ENCODE measurements around the gene EPHA1.

Gene EPHA1

GRCh38 chr7:143352531-143353002, 56.1 kb downstream of the EPHA1 start:
- no peak overlapping the region for H3K4me3 ChIP-seq
- no peak for TF ChIP-seq POLR2AphosphoS5 (IDR thresholded peaks at IDR 0.05; ENCODE audit: borderline replicate concordance, low read depth, low read length)
- TF ChIP-seq EZH2 (IDR thresholded peaks at IDR 0.05), result no peak
- TF ChIP-seq FOXP2 (optimal IDR thresholded peaks at IDR 0.05; ENCODE audit: control extremely low read depth, extremely low read length, insufficient read depth), result no peak
- no peaks in the 10 kb centered on the region for H3K36me3 ChIP-seq (ENCODE audit: insufficient read depth, low read length)
- H3K27ac ChIP-seq, result no peak overlapping the region
- no peak for DNase-seq (ENCODE audit: low read depth, low spot score)
- no peaks in the 10 kb centered on the region for H3K9me3 ChIP-seq (ENCODE audit: low read depth, low read length)
- H3K9ac ChIP-seq (ENCODE audit: insufficient read length), result no peak overlapping the region

GRCh38 chr7:143351574-143351973, 57.1 kb downstream of the EPHA1 start:
- DNase-seq (ENCODE audit: low read depth, low spot score), result no peak
- no peak overlapping the region for H3K9ac ChIP-seq (ENCODE audit: insufficient read length)
- H3K36me3 ChIP-seq (ENCODE audit: insufficient read depth, low read length), result no peaks in the 10 kb centered on the region
- TF ChIP-seq EZH2 (IDR thresholded peaks at IDR 0.05), result no peak
- no peak for TF ChIP-seq POLR2AphosphoS5 (IDR thresholded peaks at IDR 0.05; ENCODE audit: borderline replicate concordance, low read depth, low read length)
- no peak for TF ChIP-seq FOXP2 (optimal IDR thresholded peaks at IDR 0.05; ENCODE audit: control extremely low read depth, extremely low read length, insufficient read depth)
- H3K9me3 ChIP-seq (ENCODE audit: low read depth, low read length), result no peaks in the 10 kb centered on the region
- H3K27ac ChIP-seq, result no peak overlapping the region
- no peak overlapping the region for H3K4me3 ChIP-seq

GRCh38 chr7:143351060-143351459, 57.6 kb downstream of the EPHA1 start:
- no peaks in the 10 kb centered on the region for H3K36me3 ChIP-seq (ENCODE audit: insufficient read depth, low read length)
- TF ChIP-seq EZH2 (IDR thresholded peaks at IDR 0.05), result no peak
- no peak for TF ChIP-seq POLR2AphosphoS5 (IDR thresholded peaks at IDR 0.05; ENCODE audit: borderline replicate concordance, low read depth, low read length)
- no peak for TF ChIP-seq FOXP2 (optimal IDR thresholded peaks at IDR 0.05; ENCODE audit: control extremely low read depth, extremely low read length, insufficient read depth)
- DNase-seq (ENCODE audit: low read depth, low spot score), result no peak
- no peak overlapping the region for H3K4me3 ChIP-seq
- no peak overlapping the region for H3K27ac ChIP-seq
- no peak overlapping the region for H3K9ac ChIP-seq (ENCODE audit: insufficient read length)
- no peaks in the 10 kb centered on the region for H3K9me3 ChIP-seq (ENCODE audit: low read depth, low read length)

- H3K9ac ChIP-seq (ENCODE audit: insufficient read length), result no peak overlapping the region
- TF ChIP-seq FOXP2 (optimal IDR thresholded peaks at IDR 0.05; ENCODE audit: control extremely low read depth, extremely low read length, insufficient read depth) (no peak), POLR2AphosphoS5 (IDR thresholded peaks at IDR 0.05; ENCODE audit: borderline replicate concordance, low read depth, low read length) (no peak), EZH2 (IDR thresholded peaks at IDR 0.05) (no peak)
- no peaks in the 10 kb centered on the region for H3K9me3 ChIP-seq (ENCODE audit: low read depth, low read length)
- no peaks in the 10 kb centered on the region for H3K36me3 ChIP-seq (ENCODE audit: insufficient read depth, low read length)
- H3K4me3 ChIP-seq, result no peak overlapping the region
- no peak overlapping the region for H3K27ac ChIP-seq
- DNase-seq (ENCODE audit: low read depth, low spot score), result no peak
These were observed 60.7 kb downstream of the EPHA1 start for GRCh38 chr7:143347950-143348349.

GRCh38 chr7:143346018-143346417, 62.6 kb downstream of the EPHA1 start:
- DNase-seq (ENCODE audit: low read depth, low spot score), result no peak
- no peak overlapping the region for H3K4me3 ChIP-seq

GRCh38 chr7:143345428-143345900, 63.2 kb downstream of the EPHA1 start:
- DNase-seq (ENCODE audit: low read depth, low spot score), result no peak
- TF ChIP-seq EZH2 (IDR thresholded peaks at IDR 0.05), result no peak
- H3K36me3 ChIP-seq (ENCODE audit: insufficient read depth, low read length), result no peaks in the 10 kb centered on the region
- no peak overlapping the region for H3K4me3 ChIP-seq
- H3K27ac ChIP-seq, result no peak overlapping the region
- H3K9me3 ChIP-seq (ENCODE audit: low read depth, low read length), result no peaks in the 10 kb centered on the region
- no peak overlapping the region for H3K9ac ChIP-seq (ENCODE audit: insufficient read length)

More at GRCh38 chr7:143346018-143346417, 62.6 kb downstream of the EPHA1 start:
- Histone ChIP-seq H3K27ac (no peak overlapping the region), H3K9ac (ENCODE audit: insufficient read length) (no peak overlapping the region), H3K36me3 (ENCODE audit: insufficient read depth, low read length) (no peaks in the 10 kb centered on the region), H3K9me3 (ENCODE audit: low read depth, low read length) (no peaks in the 10 kb centered on the region)
- no peak for TF ChIP-seq POLR2AphosphoS5 (IDR thresholded peaks at IDR 0.05; ENCODE audit: borderline replicate concordance, low read depth, low read length)
- no peak for TF ChIP-seq FOXP2 (optimal IDR thresholded peaks at IDR 0.05; ENCODE audit: control extremely low read depth, extremely low read length, insufficient read depth)
- TF ChIP-seq EZH2 (IDR thresholded peaks at IDR 0.05), result no peak

GRCh38 chr7:143343596-143343995, 65.1 kb downstream of the EPHA1 start:
- Histone ChIP-seq H3K9me3 (ENCODE audit: low read depth, low read length) (no peaks in the 10 kb centered on the region), H3K9ac (ENCODE audit: insufficient read length) (no peak overlapping the region), H3K36me3 (ENCODE audit: insufficient read depth, low read length) (no peaks in the 10 kb centered on the region), H3K4me3 (no peak overlapping the region), H3K27ac (no peak overlapping the region)
- DNase-seq (ENCODE audit: low read depth, low spot score), result no peak
- TF ChIP-seq EZH2 (IDR thresholded peaks at IDR 0.05) (no peak), FOXP2 (optimal IDR thresholded peaks at IDR 0.05; ENCODE audit: control extremely low read depth, extremely low read length, insufficient read depth) (no peak), POLR2AphosphoS5 (IDR thresholded peaks at IDR 0.05; ENCODE audit: borderline replicate concordance, low read depth, low read length) (no peak)

GRCh38 chr7:143341842-143342241, 66.8 kb downstream of the EPHA1 start:
- Histone ChIP-seq H3K36me3 (ENCODE audit: insufficient read depth, low read length) (no peaks in the 10 kb centered on the region), H3K4me3 (no peak overlapping the region), H3K27ac (no peak overlapping the region), H3K9me3 (ENCODE audit: low read depth, low read length) (no peaks in the 10 kb centered on the region), H3K9ac (ENCODE audit: insufficient read length) (no peak overlapping the region)
- no peak for DNase-seq (ENCODE audit: low read depth, low spot score)
- no peak for TF ChIP-seq FOXP2 (optimal IDR thresholded peaks at IDR 0.05; ENCODE audit: control extremely low read depth, extremely low read length, insufficient read depth)
- no peak for TF ChIP-seq EZH2 (IDR thresholded peaks at IDR 0.05)
- no peak for TF ChIP-seq POLR2AphosphoS5 (IDR thresholded peaks at IDR 0.05; ENCODE audit: borderline replicate concordance, low read depth, low read length)
